Measurements from ENCODE around the gene ARHGEF1. TPM values are rescaled to one million over a fixed set of nuclear protein-coding genes. Genes with fewer than 3 reads are reported as not detected.
A peak's percentile ranks its signal among the peaks of the same experiment; 100 is the strongest.

Gene ARHGEF1
- total and polyA plus RNA-seq, 3 experiments from 2014 or later, result 295 to 350 (median 312) TPM

GRCh38 chr19:41847351-41848105 lies 35.5 kb upstream of the ARHGEF1 start:
- no peaks in the 10 kb centered on the region for H3K4me1 ChIP-seq (ENCODE audit: insufficient read depth, low read length)
- H3K27ac ChIP-seq (ENCODE audit: low read depth, low read length), result no peak overlapping the region
- Mint-ChIP-seq H3K4me3 (no peak overlapping the region), H3K27me3 (peaks cover 0 to 4% of the 10 kb centered on the region in 2 donors), H3K9me3 (no peaks in the 10 kb centered on the region), H3K36me3 (no peaks in the 10 kb centered on the region), H3K27ac (peak overlapping the region in 1 of 8 donors; percentile 78), H3K4me1 (no peaks in the 10 kb centered on the region)
- no peak for DNase-seq
- POLR2A ChIA-PET, result no interaction called here
- no peaks in the 10 kb centered on the region for H3K36me3 ChIP-seq (ENCODE audit: insufficient read depth, low read length)
- CTCF ChIA-PET, result no interaction called here
- H3K27me3 ChIP-seq (ENCODE audit: insufficient read depth, low read length, poor library complexity, severe bottlenecking), result no peaks in the 10 kb centered on the region
- H3K4me3 ChIP-seq (ENCODE audit: low read length), result no peak overlapping the region
- no peaks in the 10 kb centered on the region for H3K9me3 ChIP-seq (ENCODE audit: low read length)

GRCh38 chr19:41848666-41849065 lies 34.3 kb upstream of the ARHGEF1 start:
- DNase-seq, result no peak
- Histone ChIP-seq H3K9me3 (ENCODE audit: low read length) (no peaks in the 10 kb centered on the region), H3K36me3 (ENCODE audit: insufficient read depth, low read length) (no peaks in the 10 kb centered on the region), H3K27me3 (ENCODE audit: insufficient read depth, low read length, poor library complexity, severe bottlenecking) (no peaks in the 10 kb centered on the region), H3K4me1 (ENCODE audit: insufficient read depth, low read length) (no peaks in the 10 kb centered on the region), H3K4me3 (ENCODE audit: low read length) (no peak overlapping the region), H3K27ac (ENCODE audit: low read depth, low read length) (no peak overlapping the region)
- no peaks in the 10 kb centered on the region for H3K9me3 Mint-ChIP-seq
- CTCF ChIA-PET, result interaction anchor here (1.6 kb wide), 2 partner anchors 9 to 11 kb away, joined by 4 to 5 read pairs; partner anchors contain the start of gene RPS19
- no peaks in the 10 kb centered on the region for H3K4me1 Mint-ChIP-seq
- H3K36me3 Mint-ChIP-seq, result no peaks in the 10 kb centered on the region
- no peak overlapping the region for H3K4me3 Mint-ChIP-seq
- POLR2A ChIA-PET, result no interaction called here
- H3K27me3 Mint-ChIP-seq, result peaks cover 0 to 4% of the 10 kb centered on the region in 2 donors
- no peak overlapping the region for H3K27ac Mint-ChIP-seq

GRCh38 chr19:41849067-41849466 lies 33.9 kb upstream of the ARHGEF1 start:
- Histone ChIP-seq H3K27me3 (ENCODE audit: insufficient read depth, low read length, poor library complexity, severe bottlenecking) (no peaks in the 10 kb centered on the region), H3K9me3 (ENCODE audit: low read length) (no peaks in the 10 kb centered on the region), H3K27ac (ENCODE audit: low read depth, low read length) (no peak overlapping the region), H3K36me3 (ENCODE audit: insufficient read depth, low read length) (no peaks in the 10 kb centered on the region), H3K4me1 (ENCODE audit: insufficient read depth, low read length) (no peaks in the 10 kb centered on the region), H3K4me3 (ENCODE audit: low read length) (no peak overlapping the region)
- Mint-ChIP-seq H3K27ac (no peak overlapping the region), H3K4me1 (no peaks in the 10 kb centered on the region), H3K36me3 (no peaks in the 10 kb centered on the region), H3K27me3 (peaks cover 0 to 4% of the 10 kb centered on the region in 2 donors), H3K4me3 (no peak overlapping the region), H3K9me3 (no peaks in the 10 kb centered on the region)
- no peak for DNase-seq
- POLR2A ChIA-PET, result interaction anchor here (0.6 kb wide), 1 partner anchor 469 kb away, joined by 3 read pairs; no protein-coding TSS in a partner anchor
- CTCF ChIA-PET, result interaction anchor here (1.6 kb wide), 2 partner anchors 9 to 10 kb away, joined by 4 to 5 read pairs; partner anchors contain the start of gene RPS19

GRCh38 chr19:41850381-41850780 lies 32.6 kb upstream of the ARHGEF1 start:
- Mint-ChIP-seq H3K27me3 (peaks cover 5 to 8% of the 10 kb centered on the region in 2 donors), H3K27ac (no peak overlapping the region), H3K36me3 (no peaks in the 10 kb centered on the region), H3K4me1 (no peaks in the 10 kb centered on the region), H3K4me3 (no peak overlapping the region), H3K9me3 (no peaks in the 10 kb centered on the region)
- DNase-seq, result no peak
- no peaks in the 10 kb centered on the region for H3K27me3 ChIP-seq (ENCODE audit: insufficient read depth, low read length, poor library complexity, severe bottlenecking)
- ChIA-PET POLR2A (no interaction called here), CTCF (interaction anchor here (0.9 to 1.6 kb wide), 3 partner anchors 9 to 14 kb away, joined by 3 to 5 read pairs (median 3); partner anchors contain the start of gene RPS19)
- H3K9me3 ChIP-seq (ENCODE audit: low read length), result no peaks in the 10 kb centered on the region
- H3K4me1 ChIP-seq (ENCODE audit: insufficient read depth, low read length), result no peaks in the 10 kb centered on the region
- H3K27ac ChIP-seq (ENCODE audit: low read depth, low read length), result no peak overlapping the region
- H3K4me3 ChIP-seq (ENCODE audit: low read length), result no peak overlapping the region
- H3K36me3 ChIP-seq (ENCODE audit: insufficient read depth, low read length), result no peaks in the 10 kb centered on the region

GRCh38 chr19:41851456-41851855 lies 31.5 kb upstream of the ARHGEF1 start:
- H3K27ac Mint-ChIP-seq, result no peak overlapping the region
- peaks cover 5 to 8% of the 10 kb centered on the region in 2 donors for H3K27me3 Mint-ChIP-seq
- CTCF ChIA-PET, result interaction anchor here (0.7 to 1.7 kb wide), 3 partner anchors 8 to 59 kb away, joined by 3 to 6 read pairs (median 3); partner anchors contain the start of gene RPS19

GRCh38 chr19:41853344-41853743 lies 29.6 kb upstream of the ARHGEF1 start:
- Histone ChIP-seq H3K27me3 (ENCODE audit: insufficient read depth, low read length, poor library complexity, severe bottlenecking) (no peaks in the 10 kb centered on the region), H3K4me3 (ENCODE audit: low read length) (no peak overlapping the region), H3K4me1 (ENCODE audit: insufficient read depth, low read length) (no peaks in the 10 kb centered on the region), H3K9me3 (ENCODE audit: low read length) (no peaks in the 10 kb centered on the region), H3K36me3 (ENCODE audit: insufficient read depth, low read length) (no peaks in the 10 kb centered on the region), H3K27ac (ENCODE audit: low read depth, low read length) (no peak overlapping the region)
- CTCF ChIA-PET, result no interaction called here
- no peak for DNase-seq
- Mint-ChIP-seq H3K9me3 (no peaks in the 10 kb centered on the region), H3K4me3 (no peak overlapping the region), H3K4me1 (no peaks in the 10 kb centered on the region), H3K27ac (no peak overlapping the region), H3K27me3 (peaks cover 8 to 10% of the 10 kb centered on the region in 2 donors), H3K36me3 (no peaks in the 10 kb centered on the region)
- POLR2A ChIA-PET, result no interaction called here

More at GRCh38 chr19:41851456-41851855, 31.5 kb upstream of the ARHGEF1 start:
- H3K27ac ChIP-seq (ENCODE audit: low read depth, low read length), result no peak overlapping the region
- no peaks in the 10 kb centered on the region for H3K27me3 ChIP-seq (ENCODE audit: insufficient read depth, low read length, poor library complexity, severe bottlenecking)
- Mint-ChIP-seq H3K36me3 (no peaks in the 10 kb centered on the region), H3K4me1 (no peaks in the 10 kb centered on the region), H3K9me3 (no peaks in the 10 kb centered on the region), H3K4me3 (no peak overlapping the region)
- H3K4me1 ChIP-seq (ENCODE audit: insufficient read depth, low read length), result no peaks in the 10 kb centered on the region
- no peak overlapping the region for H3K4me3 ChIP-seq (ENCODE audit: low read length)
- H3K9me3 ChIP-seq (ENCODE audit: low read length), result no peaks in the 10 kb centered on the region
- DNase-seq, result no peak
- POLR2A ChIA-PET, result interaction anchor here (0.5 kb wide), 1 partner anchor 9 kb away, joined by 7 read pairs; no protein-coding TSS in a partner anchor
- no peaks in the 10 kb centered on the region for H3K36me3 ChIP-seq (ENCODE audit: insufficient read depth, low read length)

GRCh38 chr19:41853768-41854167 lies 29.2 kb upstream of the ARHGEF1 start:
- no peak overlapping the region for H3K27ac ChIP-seq (ENCODE audit: low read depth, low read length)
- no peaks in the 10 kb centered on the region for H3K27me3 ChIP-seq (ENCODE audit: insufficient read depth, low read length, poor library complexity, severe bottlenecking)
- H3K36me3 Mint-ChIP-seq, result no peaks in the 10 kb centered on the region
- peaks cover 8 to 10% of the 10 kb centered on the region in 2 donors for H3K27me3 Mint-ChIP-seq
- H3K4me1 ChIP-seq (ENCODE audit: insufficient read depth, low read length), result peaks cover under 1% of the 10 kb centered on the region
- no peak for DNase-seq
- ChIA-PET POLR2A (no interaction called here), CTCF (no interaction called here)
- no peaks in the 10 kb centered on the region for H3K9me3 Mint-ChIP-seq
- no peaks in the 10 kb centered on the region for H3K9me3 ChIP-seq (ENCODE audit: low read length)
- no peak overlapping the region for H3K27ac Mint-ChIP-seq
- H3K4me3 Mint-ChIP-seq, result no peak overlapping the region
- no peaks in the 10 kb centered on the region for H3K4me1 Mint-ChIP-seq
- H3K4me3 ChIP-seq (ENCODE audit: low read length), result no peak overlapping the region
- H3K36me3 ChIP-seq (ENCODE audit: insufficient read depth, low read length), result no peaks in the 10 kb centered on the region

GRCh38 chr19:41859213-41859617 lies 23.8 kb upstream of the ARHGEF1 start:
- Mint-ChIP-seq H3K4me1 (peaks cover 37 to 44% (median 40%) of the 10 kb centered on the region in 3 donors), H3K27ac (peak overlapping the region; percentile 86 to 100 (median 96)), H3K27me3 (peaks cover 5 to 10% of the 10 kb centered on the region in 2 donors), H3K36me3 (peaks cover 5 to 43% (median 17%) of the 10 kb centered on the region in 3 donors), H3K4me3 (peak overlapping the region; percentile 88 to 99 (median 92)), H3K9me3 (no peaks in the 10 kb centered on the region)
- Histone ChIP-seq H3K4me1 (ENCODE audit: insufficient read depth, low read length) (peaks cover 42% of the 10 kb centered on the region), H3K27me3 (ENCODE audit: insufficient read depth, low read length, poor library complexity, severe bottlenecking) (no peaks in the 10 kb centered on the region), H3K9me3 (ENCODE audit: low read length) (no peaks in the 10 kb centered on the region), H3K27ac (ENCODE audit: low read depth, low read length) (peak overlapping the region; percentile 93), H3K4me3 (ENCODE audit: low read length) (peak overlapping the region; percentile 79), H3K36me3 (ENCODE audit: insufficient read depth, low read length) (peaks cover 31% of the 10 kb centered on the region)
- DNase-seq, result no peak
- POLR2A ChIA-PET, result interaction anchor here (0.7 to 3.7 kb wide), 14 partner anchors 9 to 595 kb away, joined by 3 to 72 read pairs (median 9); partner anchors contain the start of genes ERFL, HNRNPUL1 and RABAC1
- CTCF ChIA-PET, result interaction anchor here (0.6 to 4.5 kb wide), 21 partner anchors 8 to 904 kb away, joined by 3 to 85 read pairs (median 5); partner anchors contain the start of genes ARHGEF1 and RABAC1

All from CD8-positive, alpha-beta memory T cell (primary cell).